ENCODE results near the gene DICER1.
A peak's percentile ranks its signal among the peaks of the same experiment; 100 is the strongest.
"Not testable (repeated sequence)": the region's sequence is repeated elsewhere in the genome, so short reads cannot be mapped to it uniquely, and the experiment has no call there.

DICER1 gene, protein sequence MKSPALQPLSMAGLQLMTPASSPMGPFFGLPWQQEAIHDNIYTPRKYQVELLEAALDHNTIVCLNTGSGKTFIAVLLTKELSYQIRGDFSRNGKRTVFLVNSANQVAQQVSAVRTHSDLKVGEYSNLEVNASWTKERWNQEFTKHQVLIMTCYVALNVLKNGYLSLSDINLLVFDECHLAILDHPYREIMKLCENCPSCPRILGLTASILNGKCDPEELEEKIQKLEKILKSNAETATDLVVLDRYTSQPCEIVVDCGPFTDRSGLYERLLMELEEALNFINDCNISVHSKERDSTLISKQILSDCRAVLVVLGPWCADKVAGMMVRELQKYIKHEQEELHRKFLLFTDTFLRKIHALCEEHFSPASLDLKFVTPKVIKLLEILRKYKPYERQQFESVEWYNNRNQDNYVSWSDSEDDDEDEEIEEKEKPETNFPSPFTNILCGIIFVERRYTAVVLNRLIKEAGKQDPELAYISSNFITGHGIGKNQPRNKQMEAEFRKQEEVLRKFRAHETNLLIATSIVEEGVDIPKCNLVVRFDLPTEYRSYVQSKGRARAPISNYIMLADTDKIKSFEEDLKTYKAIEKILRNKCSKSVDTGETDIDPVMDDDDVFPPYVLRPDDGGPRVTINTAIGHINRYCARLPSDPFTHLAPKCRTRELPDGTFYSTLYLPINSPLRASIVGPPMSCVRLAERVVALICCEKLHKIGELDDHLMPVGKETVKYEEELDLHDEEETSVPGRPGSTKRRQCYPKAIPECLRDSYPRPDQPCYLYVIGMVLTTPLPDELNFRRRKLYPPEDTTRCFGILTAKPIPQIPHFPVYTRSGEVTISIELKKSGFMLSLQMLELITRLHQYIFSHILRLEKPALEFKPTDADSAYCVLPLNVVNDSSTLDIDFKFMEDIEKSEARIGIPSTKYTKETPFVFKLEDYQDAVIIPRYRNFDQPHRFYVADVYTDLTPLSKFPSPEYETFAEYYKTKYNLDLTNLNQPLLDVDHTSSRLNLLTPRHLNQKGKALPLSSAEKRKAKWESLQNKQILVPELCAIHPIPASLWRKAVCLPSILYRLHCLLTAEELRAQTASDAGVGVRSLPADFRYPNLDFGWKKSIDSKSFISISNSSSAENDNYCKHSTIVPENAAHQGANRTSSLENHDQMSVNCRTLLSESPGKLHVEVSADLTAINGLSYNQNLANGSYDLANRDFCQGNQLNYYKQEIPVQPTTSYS (N-terminal part only)

DNA sequence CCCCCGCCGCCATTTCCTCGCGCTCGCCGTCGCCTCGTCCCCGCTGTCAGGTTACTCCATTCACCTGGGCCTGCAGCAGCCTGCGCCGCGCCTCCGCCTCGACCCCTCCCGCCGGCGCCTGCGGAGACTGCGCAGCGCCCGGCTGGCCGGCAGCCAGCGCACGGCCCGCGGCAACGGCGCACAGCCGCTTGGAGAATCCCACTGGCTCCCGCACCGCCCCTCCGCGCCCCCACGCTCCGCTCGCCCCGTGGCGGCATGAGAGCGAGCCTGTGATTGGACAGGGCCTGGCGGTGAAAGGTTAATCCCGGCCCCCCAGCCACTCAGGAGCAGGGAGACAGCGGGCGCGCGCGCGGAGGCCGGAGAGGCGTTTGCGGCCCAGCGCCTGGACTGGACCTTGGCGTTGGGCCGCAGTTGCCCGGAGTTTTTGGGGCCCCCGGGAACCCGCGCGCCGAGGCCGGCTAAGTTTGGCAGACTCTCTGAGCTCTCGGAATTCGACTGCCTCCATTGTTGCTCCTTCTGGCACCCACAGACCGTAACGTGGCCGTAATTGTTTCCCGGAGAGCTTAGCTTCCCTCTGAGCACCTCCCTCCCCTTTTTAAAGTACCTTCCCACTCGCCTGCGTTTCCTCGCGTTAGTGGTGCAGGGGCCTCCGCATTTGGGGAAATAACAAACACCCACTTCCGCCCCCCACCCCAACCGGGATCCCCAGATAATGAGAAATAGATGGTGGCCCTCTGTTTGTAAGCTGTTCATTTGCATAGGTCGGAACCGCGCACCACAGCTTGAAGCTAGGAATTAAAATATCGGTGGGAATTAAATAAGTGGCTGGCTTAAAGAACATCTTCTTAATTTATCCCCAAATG lies at the start of gene DICER1:
Gene DICER1, minus strand, starts transcription at position 203 of the 863 bp plus-strand sequence. CDS start 24,071 bp downstream, outside the sequence.
- peak; percentile 97 for DNase-seq

DNA sequence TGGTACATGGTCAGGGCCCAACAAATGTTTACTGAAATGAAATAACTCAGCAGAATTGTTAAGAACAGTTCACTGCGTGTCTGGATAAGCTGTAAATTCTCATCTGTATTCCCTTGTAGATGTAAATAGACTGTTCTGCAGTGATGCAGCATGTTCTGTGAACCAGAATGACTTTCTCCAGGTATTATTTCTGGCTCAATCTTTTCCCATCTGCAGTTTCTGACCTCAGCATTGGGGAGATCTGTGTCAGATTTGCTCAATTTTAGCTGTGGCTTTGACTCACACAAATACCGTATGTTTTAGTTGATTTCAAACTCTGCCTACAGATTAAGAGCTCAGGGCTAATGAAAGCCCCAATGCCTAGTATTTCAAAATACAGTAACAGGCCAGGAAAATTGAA lies 49.2 kb upstream of the DICER1 start:
- DNase-seq: no peak

DNA sequence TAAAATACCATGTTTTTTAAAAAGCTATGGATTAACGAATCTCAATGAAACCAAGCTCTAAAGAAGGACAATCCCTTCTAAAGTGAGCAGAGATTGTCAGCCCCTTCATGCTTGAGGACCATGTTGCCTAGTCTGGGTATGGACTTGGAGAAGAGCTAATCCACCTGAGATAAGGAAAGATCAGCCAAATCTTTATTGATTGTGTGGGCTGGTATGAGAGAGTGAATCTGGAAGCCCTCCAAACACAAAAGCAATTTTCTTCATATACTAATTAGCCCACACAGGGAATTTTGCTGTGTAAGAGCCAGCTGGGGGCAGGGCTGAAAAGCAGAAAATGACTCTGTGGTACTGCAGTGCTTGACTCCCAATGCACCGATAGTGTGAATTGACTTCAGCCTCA lies 47.4 kb upstream of the DICER1 start:
- DNase-seq: no peak

DNA sequence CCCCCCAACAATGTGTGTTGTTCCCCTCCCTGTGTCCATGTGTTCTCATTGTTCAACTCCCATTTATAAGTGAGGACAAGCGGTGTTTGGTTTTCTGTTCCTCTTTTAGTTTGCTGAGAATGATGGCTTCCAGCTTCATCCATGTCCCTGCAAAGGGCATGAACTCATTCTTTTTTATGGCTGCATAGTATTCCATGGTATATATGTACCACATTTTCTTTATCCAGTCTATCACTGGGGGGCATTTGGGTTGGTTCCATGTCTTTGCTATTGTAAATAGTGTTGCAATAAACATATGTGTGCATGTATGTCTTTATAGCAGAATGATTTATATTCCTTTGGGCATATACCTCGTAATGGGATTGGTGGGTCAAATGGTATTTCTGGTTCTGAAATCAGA lies 44.4 kb upstream of the DICER1 start:
- DNase-seq: not testable (repeated sequence)

DNA sequence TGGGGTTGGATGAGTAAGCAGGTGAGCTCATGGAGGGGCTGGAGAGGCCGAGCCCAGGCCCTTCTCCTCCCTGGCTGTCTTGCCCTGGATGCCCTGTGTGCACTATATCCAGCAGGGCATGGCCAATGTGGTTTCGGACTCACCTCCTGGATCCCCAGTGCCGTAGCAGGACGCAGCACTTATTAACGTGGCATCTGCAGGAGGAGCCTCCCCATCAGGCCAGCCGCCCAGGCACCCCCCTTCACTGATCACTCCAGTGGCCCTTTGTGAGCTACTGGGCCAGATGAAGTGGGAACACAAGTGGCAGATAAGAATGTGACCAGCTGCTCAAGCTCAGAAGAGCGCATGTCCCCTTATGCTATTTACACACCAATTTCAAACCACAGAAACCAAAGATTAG lies 43.1 kb upstream of the DICER1 start:
- no peak for DNase-seq

DNA sequence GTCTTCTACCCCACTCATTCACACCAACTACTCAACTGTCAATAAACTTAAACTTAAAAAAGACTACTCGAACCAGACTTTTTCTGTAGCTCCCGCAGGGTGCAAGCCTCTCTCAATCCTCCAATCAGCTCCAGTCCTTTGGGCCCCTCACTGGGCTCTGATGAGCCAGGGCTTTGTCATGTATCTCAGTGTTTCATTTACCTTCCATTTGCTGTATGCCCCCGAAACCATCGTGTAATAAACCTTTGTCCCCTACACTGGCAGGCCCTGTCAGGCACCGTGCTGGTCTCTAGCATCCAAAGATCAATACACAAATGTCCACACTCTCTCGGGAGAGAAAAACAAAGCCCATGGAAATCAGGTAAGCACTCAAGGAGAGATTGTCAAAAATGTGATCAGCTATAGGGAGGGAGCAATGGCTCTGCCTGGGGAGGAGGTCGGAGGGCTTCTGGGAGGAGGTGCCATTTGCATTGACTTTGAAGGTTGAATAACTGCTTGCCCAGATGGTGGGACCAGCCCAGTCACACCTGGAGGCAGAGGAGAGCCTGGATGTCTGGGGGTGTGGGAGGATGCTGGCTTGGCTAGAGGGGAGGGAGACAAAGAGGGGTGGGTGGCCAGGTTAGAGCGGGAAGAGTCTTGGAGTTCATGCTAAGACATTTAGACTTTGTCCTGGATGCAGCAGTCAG lies 42.1 kb upstream of the DICER1 start:
- no peak for DNase-seq

DNA sequence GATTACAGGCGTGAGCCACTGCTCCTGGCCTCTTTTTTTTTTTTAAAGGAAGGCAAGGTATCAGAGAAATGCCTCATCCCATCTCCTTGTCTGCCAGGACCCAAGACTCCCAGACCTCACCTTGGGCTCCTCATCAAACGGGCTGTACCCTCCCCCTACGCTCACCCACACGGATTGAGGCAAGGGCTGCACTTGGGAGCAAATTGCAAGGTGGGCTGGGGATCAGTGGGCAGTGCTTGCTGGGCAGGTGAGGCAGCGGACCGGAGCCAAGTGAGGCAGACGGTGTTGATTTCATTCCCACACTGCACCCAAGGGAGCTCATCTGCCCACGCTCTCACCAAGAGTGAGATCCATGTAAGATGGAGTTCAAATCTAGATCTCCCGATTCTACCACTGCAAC lies 41.0 kb upstream of the DICER1 start:
- DNase-seq: no peak

DNA sequence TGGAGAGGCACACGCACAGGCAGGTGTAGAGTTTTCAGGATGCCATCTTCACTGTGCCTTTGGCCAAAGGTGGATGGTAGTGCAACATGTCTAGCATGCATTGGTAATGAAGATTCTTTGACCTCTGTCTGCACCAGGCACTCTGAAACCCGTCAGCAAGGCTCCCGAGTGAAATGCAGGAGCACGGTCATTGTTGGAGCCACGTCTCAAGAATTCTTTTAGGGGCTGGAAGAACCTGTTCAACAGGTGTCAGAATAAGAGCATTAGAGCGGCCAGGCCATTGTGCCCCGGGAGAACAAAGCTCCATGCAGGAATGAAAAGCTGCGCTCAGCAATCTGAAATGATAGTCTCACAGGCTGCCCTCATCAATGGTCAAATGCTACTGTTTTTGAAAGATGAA lies 40.2 kb upstream of the DICER1 start:
- DNase-seq: no peak

DNA sequence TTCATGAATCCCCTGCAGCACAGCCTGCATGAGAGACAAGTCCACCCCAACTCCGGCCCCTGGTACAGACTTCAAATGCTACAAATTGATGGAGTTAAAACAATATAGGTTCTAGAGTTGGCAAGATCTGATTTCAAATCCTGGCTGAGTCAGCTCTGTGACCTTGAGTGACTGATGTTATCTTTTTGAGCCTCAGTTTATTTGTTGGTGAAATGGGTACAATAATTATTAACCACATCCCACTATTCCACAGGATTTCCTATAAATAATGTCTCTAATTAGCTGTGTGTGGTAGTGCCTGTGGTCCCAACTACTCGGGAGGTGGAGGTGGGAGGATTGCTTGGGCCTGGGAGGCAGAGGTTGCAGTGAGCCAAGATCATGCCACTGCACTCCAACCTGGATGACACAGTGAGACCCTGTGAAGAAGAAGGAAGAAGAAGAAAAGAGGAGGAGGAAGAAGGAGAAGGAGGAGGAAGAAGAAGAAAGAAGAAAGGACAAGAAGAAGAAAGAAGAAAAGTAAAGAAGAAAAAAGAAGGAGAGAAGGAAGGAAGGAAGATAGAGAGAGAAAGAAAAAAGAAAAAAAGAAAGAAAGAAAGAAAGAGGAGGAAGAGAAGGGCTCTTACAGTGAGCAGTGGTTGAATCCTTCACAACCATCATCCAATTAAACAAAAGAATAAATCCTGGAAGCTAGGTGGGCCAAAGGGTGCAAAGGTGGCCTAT lies 39.7 kb upstream of the DICER1 start:
- DNase-seq: no peak

DNA sequence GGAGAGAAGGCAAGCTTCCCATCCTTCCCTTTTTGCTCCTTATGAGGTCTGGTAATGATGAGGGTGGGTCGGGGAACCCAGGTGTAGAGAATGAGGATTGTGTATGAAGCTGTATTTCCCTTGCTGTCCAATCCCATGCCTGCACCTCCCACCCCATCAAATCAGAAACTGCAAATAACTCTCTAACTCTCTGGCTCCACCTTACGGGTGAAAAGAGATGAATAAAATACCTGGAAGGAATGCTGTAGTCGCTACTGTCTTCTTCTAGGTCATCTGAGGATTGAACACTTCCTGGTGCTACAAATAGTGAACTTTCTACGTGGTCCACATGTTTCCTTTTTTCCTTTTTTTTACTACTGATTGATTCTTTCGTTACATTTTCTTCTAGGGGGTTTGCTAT lies 38.9 kb upstream of the DICER1 start:
- DNase-seq: peak; percentile 34

DNA sequence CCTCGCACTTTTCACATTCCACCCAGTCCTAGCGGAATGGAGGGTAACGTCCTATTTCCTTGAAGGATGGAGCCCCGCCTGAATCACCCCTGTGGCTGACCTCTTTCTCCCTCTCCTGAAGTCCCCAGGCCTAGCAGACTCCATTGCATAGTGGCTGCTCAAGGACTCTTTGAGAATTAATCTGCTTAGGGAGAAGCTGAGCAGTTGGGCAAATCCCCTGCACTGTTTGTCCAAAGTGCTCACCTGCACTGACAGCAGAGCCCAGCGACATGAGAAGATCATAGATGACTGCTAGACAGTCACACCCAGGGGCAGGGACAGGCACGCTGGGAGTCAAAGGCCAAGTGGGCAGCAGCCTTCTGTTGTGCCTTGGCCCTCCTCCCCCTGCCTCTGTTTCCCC lies 37.7 kb upstream of the DICER1 start:
- no peak for DNase-seq

DNA sequence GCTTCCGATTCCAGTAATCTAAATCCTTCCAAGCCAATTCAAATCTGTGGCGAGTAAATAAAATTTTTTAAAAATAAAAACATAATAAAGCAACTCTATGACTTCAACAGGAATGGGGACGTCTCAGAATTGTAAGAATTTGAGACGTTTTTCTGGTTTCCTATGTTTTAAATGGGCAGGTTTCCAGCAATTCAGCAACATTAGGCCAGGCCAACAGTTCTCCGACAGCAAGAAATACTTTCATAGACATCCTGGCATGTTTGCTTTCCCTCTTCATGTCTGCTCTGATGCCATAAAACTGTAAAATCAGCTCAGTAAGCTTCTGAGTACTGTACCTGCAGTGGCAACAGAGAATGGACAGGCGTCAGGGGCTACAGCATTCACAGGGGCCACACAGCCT lies 35.8 kb upstream of the DICER1 start:
- no peak for DNase-seq

DNA sequence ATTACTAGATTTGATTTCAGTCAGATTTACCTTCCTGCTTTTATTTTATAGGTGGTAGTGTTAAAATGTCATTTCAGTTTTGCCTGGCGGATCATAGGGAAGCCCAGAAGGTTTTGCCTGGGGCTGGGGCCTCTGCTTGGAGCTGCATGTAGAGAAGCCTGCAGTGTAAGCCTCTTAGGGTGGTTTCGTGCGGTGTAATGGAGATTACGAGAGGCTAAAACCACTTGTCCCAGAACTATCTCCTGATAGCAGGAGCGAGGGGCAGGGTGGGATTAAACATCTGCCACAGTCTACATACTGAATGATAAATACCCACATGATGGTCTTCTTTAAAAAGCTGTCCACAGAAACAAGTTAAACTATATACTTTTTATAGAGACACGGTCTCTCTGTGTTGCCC lies 35.0 kb upstream of the DICER1 start:
- DNase-seq: no peak

DNA sequence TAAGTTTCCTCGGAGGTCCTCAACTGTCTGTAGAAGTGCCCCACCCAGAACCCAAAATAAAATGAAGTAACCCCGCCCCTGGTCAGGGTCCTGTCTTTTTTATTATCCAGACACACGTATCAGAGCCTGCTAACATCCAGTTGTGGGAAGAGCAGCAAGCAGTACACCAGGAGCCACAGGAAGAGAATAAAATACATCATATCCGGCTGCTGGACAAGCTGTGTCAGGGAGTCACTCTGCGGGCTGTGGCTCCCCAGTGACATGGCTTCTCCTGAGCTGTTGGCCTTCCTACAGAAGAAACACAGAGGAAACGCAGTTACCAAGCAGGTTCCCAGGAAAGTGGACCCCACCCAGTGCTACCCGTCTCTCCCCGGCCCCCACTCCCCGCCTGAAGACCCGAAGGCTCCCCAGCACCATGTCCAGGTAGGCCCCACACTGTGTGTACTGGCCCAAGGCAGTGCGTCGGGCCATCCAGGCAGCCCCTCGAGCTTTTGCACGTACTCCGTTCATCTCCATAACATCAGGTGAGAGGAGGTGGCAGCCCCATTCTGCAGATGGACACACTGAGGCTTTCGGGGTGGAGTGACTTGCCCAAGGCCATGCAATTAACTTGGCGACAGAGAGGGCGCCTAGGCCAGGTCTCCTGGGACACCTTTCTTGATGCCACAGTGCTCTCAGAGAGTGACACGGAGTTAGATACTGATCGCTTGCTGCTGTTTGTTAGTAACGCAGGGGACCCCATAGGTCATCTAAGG lies 34.3 kb upstream of the DICER1 start:
- DNase-seq: no peak

DNA sequence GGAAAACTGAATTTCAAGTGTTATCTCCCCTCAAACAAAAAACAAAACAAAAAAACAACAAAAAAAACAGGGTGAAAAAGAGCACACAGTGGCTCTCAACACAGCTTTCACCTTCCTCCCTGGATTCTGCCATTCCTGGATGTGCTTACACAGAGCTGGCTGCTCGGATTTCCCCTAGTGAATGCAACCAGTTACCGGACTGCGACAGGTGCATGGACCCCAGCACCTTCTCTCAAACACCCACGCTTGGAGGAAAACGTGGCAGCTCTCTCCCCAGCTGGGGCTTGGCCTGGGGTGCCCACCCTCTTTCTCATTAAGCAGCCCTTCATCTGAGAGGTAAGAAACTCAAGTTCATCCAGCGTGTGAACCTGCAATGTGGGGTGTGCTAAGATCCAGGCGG lies 33.5 kb upstream of the DICER1 start:
- no peak for DNase-seq

DNA sequence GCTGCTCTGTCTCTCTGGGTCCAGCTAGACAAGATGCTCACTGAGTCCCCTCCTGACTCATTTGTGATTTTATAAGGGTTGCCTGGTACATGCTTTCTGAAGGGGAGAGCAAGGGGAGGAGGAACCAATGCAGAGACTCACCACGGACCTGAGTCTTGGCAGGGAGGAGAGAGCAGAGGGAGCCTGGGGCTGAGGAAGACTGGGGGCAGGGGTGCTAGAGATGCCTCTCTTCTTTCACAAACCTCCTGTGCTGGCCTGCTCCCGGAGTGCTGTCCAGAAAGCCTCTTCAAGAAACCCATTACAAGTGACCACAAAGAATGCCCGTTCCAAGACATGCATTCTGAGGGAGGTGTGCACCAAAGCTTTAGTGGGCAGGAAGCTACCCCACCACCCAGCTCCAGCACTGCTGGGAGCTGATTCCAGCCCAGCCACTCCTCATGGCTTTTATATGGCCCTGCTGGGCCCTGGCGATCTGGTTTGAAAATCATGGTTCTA lies 33.1 kb upstream of the DICER1 start:
- no peak for DNase-seq

DNA sequence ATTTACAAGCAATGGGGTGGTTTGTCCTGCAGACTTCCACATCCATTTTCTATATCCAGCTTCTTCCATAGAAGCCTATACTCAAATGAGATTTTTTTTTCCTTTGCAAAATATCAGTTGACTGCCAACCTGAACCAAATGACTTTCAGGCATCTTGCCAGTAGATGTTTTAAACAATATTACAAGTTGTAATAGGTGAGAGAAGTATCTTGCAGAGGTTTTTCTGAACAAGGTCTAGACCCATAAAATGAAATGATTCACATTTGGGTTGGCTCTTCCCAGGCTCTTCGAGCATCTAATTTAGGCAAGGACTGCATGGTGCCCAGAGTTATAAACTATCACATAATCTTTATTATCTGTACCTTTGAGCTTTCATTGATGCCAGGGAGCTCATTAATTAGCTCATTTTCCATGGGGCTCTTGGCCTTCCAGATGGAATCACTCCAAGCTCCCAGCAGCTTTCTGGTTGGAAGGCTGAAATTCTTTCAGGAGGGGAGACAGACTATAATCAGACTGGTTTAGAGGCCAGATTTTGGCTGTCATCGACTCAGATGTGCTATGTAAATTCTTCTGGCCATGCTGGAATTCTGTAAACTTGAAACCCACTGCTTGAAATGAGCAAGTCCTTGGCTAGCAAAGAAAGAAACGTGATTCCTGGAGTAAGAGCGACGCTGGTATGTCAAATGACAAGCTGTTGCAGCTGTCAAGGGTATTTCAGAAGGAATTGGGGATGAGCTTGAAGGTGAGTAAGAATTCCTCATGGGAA lies 32.2 kb upstream of the DICER1 start:
- no peak for DNase-seq

DNA sequence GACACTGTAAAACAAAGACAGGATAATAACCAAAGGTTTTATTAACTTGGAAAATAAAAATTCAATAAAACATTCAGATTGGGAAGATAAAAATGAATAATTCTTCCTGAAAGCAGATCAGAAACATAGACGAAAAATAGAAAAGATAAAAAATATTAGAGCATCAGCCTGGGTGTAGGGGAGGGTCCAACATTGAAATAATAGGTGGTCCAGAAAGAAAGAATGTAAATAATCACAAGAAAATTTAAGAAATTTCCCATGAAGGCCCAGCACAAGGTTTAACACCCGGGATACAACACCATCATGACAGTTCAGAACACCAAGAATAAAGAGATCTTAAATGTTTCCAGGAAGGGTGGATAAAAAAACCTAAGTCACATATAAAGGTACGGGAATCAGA lies 31.1 kb upstream of the DICER1 start:
- no peak for DNase-seq

DNA sequence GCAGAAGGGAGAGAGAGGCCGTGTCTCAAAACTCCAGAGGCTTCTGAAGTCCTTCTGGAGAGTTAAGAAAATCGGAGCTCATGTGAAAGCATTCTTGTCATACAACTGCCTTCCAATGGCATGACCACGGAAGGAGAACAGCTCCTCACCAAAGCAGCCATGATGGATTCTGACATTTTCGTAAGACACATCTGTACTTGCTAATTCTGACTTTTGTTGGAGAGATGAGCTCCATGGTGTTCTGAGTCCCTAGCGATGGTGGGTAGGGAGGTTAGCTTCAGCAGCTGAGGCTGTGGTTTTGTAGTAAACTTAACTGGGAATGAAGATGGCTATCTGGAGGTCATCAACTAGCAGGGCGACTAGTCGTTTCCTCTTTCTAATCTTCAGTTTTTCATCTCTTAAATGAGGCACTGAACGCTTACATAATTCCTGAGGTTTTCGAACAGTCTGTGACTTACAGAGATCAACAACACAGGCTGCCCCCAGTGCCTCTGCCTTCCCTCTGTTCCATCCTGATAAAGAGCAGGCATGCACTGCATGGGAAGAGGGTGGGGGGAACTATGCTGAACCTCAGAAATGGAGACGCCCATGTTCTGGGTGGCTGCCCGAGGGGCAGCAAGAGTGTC lies 28.6 kb upstream of the DICER1 start:
- no peak for DNase-seq
